Mucosa of rectum (tissue), 2 donors: Measurements from ENCODE around the gene SEPTIN10.
"Not testable (repeated sequence)": the region's sequence is repeated elsewhere in the genome, so short reads cannot be mapped to it uniquely, and the experiment has no call there.

Experiments
- H3K27ac ChIP-seq, 2 donors: one replicate each; pipeline ENCODE4 v1.7.0; 2013; ENCODE audit warnings: inconsistent platforms in 2 of 2, low read depth in 2 of 2, low read length in 2 of 2
- H3K27me3 ChIP-seq, 2 donors: one replicate each; pipeline ENCODE4 v1.7.0; 2013; ENCODE audit warnings: low read length in 2 of 2; ENCODE audit not compliant: control insufficient read depth in 2 of 2, insufficient read depth in 2 of 2
- H3K36me3 ChIP-seq, 2 donors: one replicate each; pipeline ENCODE4 v1.7.0; 2013; ENCODE audit warnings: low read length in 2 of 2; ENCODE audit not compliant: control insufficient read depth in 2 of 2, insufficient read depth in 2 of 2
- H3K4me1 ChIP-seq, 2 donors: one replicate each; pipeline ENCODE4 v1.7.0; 2013; ENCODE audit warnings: low read length in 2 of 2, mild to moderate bottlenecking in 1 of 2; ENCODE audit not compliant: control insufficient read depth in 2 of 2, insufficient read depth in 2 of 2
- H3K4me3 ChIP-seq, 2 donors: one replicate each; pipeline ENCODE4 v1.7.0; 2013; ENCODE audit warnings: low read length in 2 of 2
- H3K9ac ChIP-seq, 2 donors: one replicate each; pipeline ENCODE4 v1.7.0; 2013; ENCODE audit warnings: low read length in 2 of 2, low read depth in 1 of 2, mild to moderate bottlenecking in 1 of 2
- H3K9me3 ChIP-seq, 2 donors: one replicate each; pipeline ENCODE4 v1.7.0; 2013; ENCODE audit warnings: low read length in 2 of 2; ENCODE audit not compliant: control insufficient read depth in 2 of 2
- donor health status: healthy.
- donor health status: Normal muscosa, but diverticular disease.

The SEPTIN10 gene

GRCh38 chr2:109646961-109647360, 33.2 kb upstream of the SEPTIN10 start:
- Histone ChIP-seq H3K27me3 (no peaks in the 10 kb centered on the region), H3K9me3 (no peaks in the 10 kb centered on the region), H3K4me1 (peaks cover 10 to 15% of the 10 kb centered on the region in 2 donors), H3K9ac (no peak overlapping the region), H3K36me3 (no peaks in the 10 kb centered on the region), H3K27ac (no peak overlapping the region), H3K4me3 (no peak overlapping the region)

GRCh38 chr2:109645412-109646184, 31.8 kb upstream of the SEPTIN10 start:
- Histone ChIP-seq H3K27ac (peak overlapping the region; percentile 83 to 89), H3K36me3 (no peaks in the 10 kb centered on the region), H3K9ac (peak overlapping the region; percentile 52 to 65), H3K4me1 (peaks cover 10 to 15% of the 10 kb centered on the region in 2 donors), H3K27me3 (no peaks in the 10 kb centered on the region), H3K4me3 (no peak overlapping the region), H3K9me3 (no peaks in the 10 kb centered on the region)

GRCh38 chr2:109644571-109645275, 31.0 kb upstream of the SEPTIN10 start:
- no peaks in the 10 kb centered on the region for H3K9me3 ChIP-seq
- no peaks in the 10 kb centered on the region for H3K36me3 ChIP-seq
- peak overlapping the region; percentile 52 to 65 for H3K9ac ChIP-seq
- no peaks in the 10 kb centered on the region for H3K27me3 ChIP-seq
- peaks cover 10 to 15% of the 10 kb centered on the region in 2 donors for H3K4me1 ChIP-seq
- H3K4me3 ChIP-seq, result peak overlapping the region in 1 of 2 donors; percentile 7
- peak overlapping the region; percentile 83 to 89 for H3K27ac ChIP-seq

- not testable (repeated sequence) for H3K4me1 ChIP-seq, H3K9ac ChIP-seq, H3K9me3 ChIP-seq
Measured at GRCh38 chr2:109640000-109640399, 26.2 kb upstream of the SEPTIN10 start.

DNA sequence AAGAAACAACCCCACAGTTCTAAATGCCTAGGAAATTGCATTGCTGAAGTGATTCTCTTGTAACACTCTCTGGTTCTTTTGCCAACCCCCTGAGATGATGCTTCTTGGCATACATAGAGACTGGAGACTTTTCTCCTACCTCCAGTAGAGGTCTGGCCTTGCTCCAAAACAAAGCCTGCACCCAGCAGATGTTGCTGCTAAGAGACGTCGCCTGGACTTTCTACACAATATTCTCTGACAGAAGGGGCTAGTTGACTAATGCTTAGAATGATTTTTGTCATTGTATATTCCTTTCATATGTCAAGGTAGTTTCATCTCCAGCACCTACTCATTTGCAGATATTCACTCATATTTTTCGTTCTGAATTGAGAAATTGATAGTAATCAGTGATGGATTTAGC, 25.0 kb upstream of the SEPTIN10 start:
- H3K36me3 ChIP-seq, result no peaks in the 10 kb centered on the region
- H3K9ac ChIP-seq, result no peak overlapping the region
- H3K4me1 ChIP-seq, result no peaks in the 10 kb centered on the region
- H3K4me3 ChIP-seq, result no peak overlapping the region
- no peaks in the 10 kb centered on the region for H3K27me3 ChIP-seq
- no peak overlapping the region for H3K27ac ChIP-seq
- H3K9me3 ChIP-seq, result no peaks in the 10 kb centered on the region

More at GRCh38 chr2:109640000-109640399, 26.2 kb upstream of the SEPTIN10 start:
- not testable (repeated sequence) for H3K36me3 ChIP-seq, H3K4me3 ChIP-seq, H3K27ac ChIP-seq, H3K27me3 ChIP-seq

GRCh38 chr2:109637749-109638570, 24.2 kb upstream of the SEPTIN10 start:
- no peak overlapping the region for H3K27ac ChIP-seq
- H3K4me3 ChIP-seq, result no peak overlapping the region
- no peak overlapping the region for H3K9ac ChIP-seq
- no peaks in the 10 kb centered on the region for H3K27me3 ChIP-seq
- no peaks in the 10 kb centered on the region for H3K4me1 ChIP-seq
- H3K9me3 ChIP-seq, result no peaks in the 10 kb centered on the region
- H3K36me3 ChIP-seq, result no peaks in the 10 kb centered on the region

DNA sequence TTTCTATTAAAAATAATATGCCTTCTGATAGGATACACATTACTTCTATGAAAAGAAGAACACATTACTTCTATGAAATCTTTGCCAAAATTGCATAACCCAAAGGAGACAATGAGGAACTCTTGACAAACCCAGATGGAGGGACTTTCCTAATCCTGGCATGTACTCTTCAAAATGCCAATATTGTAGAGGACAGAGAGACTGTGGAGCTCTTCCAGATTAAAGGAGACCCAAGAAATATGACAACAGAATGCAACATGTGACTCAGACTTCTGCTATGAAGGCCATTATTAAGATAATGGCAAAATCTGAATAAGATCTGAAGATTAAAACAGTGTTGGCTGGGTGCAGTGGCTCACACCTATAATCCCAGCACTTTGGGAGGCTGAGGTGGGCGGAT, 22.6 kb upstream of the SEPTIN10 start:
- Histone ChIP-seq H3K27me3 (no peaks in the 10 kb centered on the region), H3K9me3 (no peaks in the 10 kb centered on the region)

DNA sequence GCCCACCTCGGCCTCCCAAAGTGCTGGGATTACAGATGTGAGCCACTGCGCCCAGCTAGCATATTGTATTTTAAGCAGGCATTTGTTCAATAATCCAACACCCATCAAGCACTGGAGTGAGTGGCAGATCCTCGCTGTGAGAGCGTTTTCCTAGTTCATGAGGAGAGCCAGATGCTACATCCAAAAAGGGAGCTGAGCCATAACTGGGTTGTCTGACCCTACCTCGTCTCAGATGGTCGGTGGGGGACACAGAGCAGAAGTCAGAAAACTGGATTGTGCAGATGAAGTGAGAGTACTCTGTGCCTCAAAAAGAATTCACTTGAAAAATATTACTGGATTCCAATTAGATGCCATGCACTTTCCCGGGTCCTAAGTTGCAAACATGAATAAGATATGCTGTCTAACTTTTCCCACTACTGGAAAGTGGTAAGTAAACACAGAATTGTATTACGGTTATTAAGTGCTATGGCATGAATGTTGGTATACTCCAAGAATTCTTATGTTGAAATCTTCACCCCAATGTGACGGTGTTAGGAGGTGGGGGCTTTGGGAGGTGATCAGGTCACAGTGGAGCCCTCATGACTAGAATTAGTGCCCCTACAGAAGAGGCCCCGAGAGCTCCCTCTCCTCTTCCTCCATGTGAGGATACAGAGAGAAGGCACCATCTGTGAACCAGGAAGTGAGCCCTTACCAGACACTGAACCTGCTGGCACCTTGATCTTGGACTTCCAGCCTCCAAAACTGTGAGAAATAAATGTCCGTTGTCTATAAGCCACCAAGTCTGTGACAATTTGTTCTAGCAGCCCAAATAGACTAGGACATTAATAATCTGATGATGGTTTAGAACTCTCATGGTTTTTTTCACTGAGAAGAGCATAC, 21.9 kb upstream of the SEPTIN10 start:
- H3K9me3 ChIP-seq, result no peaks in the 10 kb centered on the region
- H3K27me3 ChIP-seq, result no peaks in the 10 kb centered on the region
- H3K27ac ChIP-seq, result no peak overlapping the region
- H3K9ac ChIP-seq, result no peak overlapping the region
- no peaks in the 10 kb centered on the region for H3K4me1 ChIP-seq
- H3K36me3 ChIP-seq, result no peaks in the 10 kb centered on the region
- H3K4me3 ChIP-seq, result no peak overlapping the region

More for the DNA sequence above, 22.6 kb upstream of the SEPTIN10 start:
- Histone ChIP-seq H3K4me3 (no peak overlapping the region), H3K36me3 (no peaks in the 10 kb centered on the region), H3K9ac (no peak overlapping the region), H3K27ac (no peak overlapping the region), H3K4me1 (no peaks in the 10 kb centered on the region)

GRCh38 chr2:109633284-109633961, 19.7 kb upstream of the SEPTIN10 start:
- H3K9me3 ChIP-seq, result no peaks in the 10 kb centered on the region
- no peak overlapping the region for H3K4me3 ChIP-seq
- H3K9ac ChIP-seq, result no peak overlapping the region
- H3K36me3 ChIP-seq, result no peaks in the 10 kb centered on the region
- no peaks in the 10 kb centered on the region for H3K27me3 ChIP-seq
- H3K4me1 ChIP-seq, result no peaks in the 10 kb centered on the region
- H3K27ac ChIP-seq, result no peak overlapping the region
